Testis (tissue), 3 donors: ENCODE data around the gene PRKAA1. TPM values are rescaled to one million over a fixed set of nuclear protein-coding genes. Genes with fewer than 3 reads are reported as not detected.
A peak's percentile ranks its signal among the peaks of the same experiment; 100 is the strongest.

Source experiments
- DNase-seq: peaks from one replicate; pipeline ENCODE4 v3.0.0-alpha.2; 2019
- H3K27ac ChIP-seq, 2 donors: fragments of 200-600 bp; sonication (generic); one replicate each; pipeline ENCODE4 v1.5.1; 2019
- H3K27me3 ChIP-seq: fragments of 200-600 bp; sonication (generic); one replicate; pipeline ENCODE4 v1.5.1; 2019
- H3K36me3 ChIP-seq: fragments of 200-600 bp; sonication (generic); one replicate; pipeline ENCODE4 v1.5.1; 2017; ENCODE audit warnings: low read depth; ENCODE audit errors: missing control alignments
- H3K4me1 ChIP-seq: fragments of 200-600 bp; sonication (generic); one replicate; pipeline ENCODE4 v1.5.1; 2019
- H3K4me3 ChIP-seq, 2 donors: fragments of 200-600 bp; sonication (generic); one replicate each; pipeline ENCODE4 v1.5.1; 2017 to 2019
- H3K9me3 ChIP-seq: fragments of 200-600 bp; sonication (generic); one replicate; pipeline ENCODE4 v1.5.1; 2017
- CTCF ChIP-seq, 3 experiments: fragments of 450-650 bp in 2 of 3; fragments of 200-600 bp in 1 of 3; sonication (generic) in 1 of 3; IDR thresholded peaks; one replicate each; pipeline ENCODE4 v1.5.1; 2016 to 2019; ENCODE audit warnings: antibody characterized with exemption in 3 of 3, mild to moderate bottlenecking in 2 of 3, moderate library complexity in 1 of 3
- POLR2A ChIP-seq: fragments of 450-650 bp; IDR thresholded peaks from one replicate; pipeline ENCODE4 v1.6.1; 2017; ENCODE audit warnings: antibody characterized with exemption, mild to moderate bottlenecking, moderate library complexity
- WGBS, 2 donors: methylation state at CpG; one replicate each; pipeline ENCODE4 v1.1.5; 2018; 5-methylcytosine and 5-hydroxymethylcytosine counted together
- intact Hi-C: fragments of 100-400 bp; cut with DNase I; formaldehyde crosslinking; loops from one replicate; pipeline ENCODE4 v1.15.1; 2023; ENCODE audit warnings: low total_unique reads
- polyA plus RNA-seq: library from polyadenylated mRNA; stranded (reverse); fragments of 350-450 nt; fragmentation: Illumina TruSeq; extraction: RNeasy Lipid Tissue Mini Kit (QIAGEN cat#74804); gene quantifications from one replicate; pipeline ENCODE4 v1.2.3, GENCODE V29; 2014; ENCODE audit warnings: low read depth, low replicate concordance; ENCODE audit not compliant: insufficient read depth
- total RNA-seq, 2 donors: library from RNA; depleted of rRNA; stranded (reverse); fragments of >200 nt; gene quantifications; one replicate each; pipeline ENCODE4 v1.2.3, GENCODE V29; 2016

The PRKAA1 gene
- total and polyA plus RNA-seq, 3 donors from 2014 or later = 81.7 to 144 (median 92.8) TPM

GRCh38 chr5:40834391-40834848 is 36.2 kb upstream of the PRKAA1 start:
- Histone ChIP-seq H3K4me3 (peak overlapping the region; percentile 60 to 93), H3K27ac (peak overlapping the region; percentile 70 to 97), H3K4me1 (peaks cover 9% of the 10 kb centered on the region), H3K27me3 (no peaks in the 10 kb centered on the region), H3K9me3 (no peaks in the 10 kb centered on the region), H3K36me3 (no peaks in the 10 kb centered on the region)
- intact Hi-C loops = no loop called here
- WGBS, 2 donors = 0 to 1% methylated on average over 21 of the region's 21 CpGs
- DNase-seq = peak; percentile 27
- TF ChIP-seq POLR2A (no peak), CTCF (IDR thresholded peaks at IDR 0.05) (no peak)

GRCh38 chr5:40833712-40834229 is 35.6 kb upstream of the PRKAA1 start:
- H3K36me3 ChIP-seq = no peaks in the 10 kb centered on the region
- peaks cover 9% of the 10 kb centered on the region for H3K4me1 ChIP-seq
- H3K27ac ChIP-seq = peak overlapping the region in 1 of 2 donors; percentile 70
- 29 to 32% methylated on average over 13 of the region's 13 CpGs for WGBS, 2 donors
- peak overlapping the region; percentile 60 to 93 for H3K4me3 ChIP-seq
- H3K9me3 ChIP-seq = no peaks in the 10 kb centered on the region
- intact Hi-C loops = no loop called here
- H3K27me3 ChIP-seq = no peaks in the 10 kb centered on the region
- TF ChIP-seq CTCF (IDR thresholded peaks at IDR 0.05) (no peak), POLR2A (no peak)
- DNase-seq = no peak

- 83 to 87% methylated on average over 4 of the region's 4 CpGs for WGBS, 2 donors
- H3K4me3 ChIP-seq = no peak overlapping the region
- intact Hi-C loops = no loop called here
- DNase-seq = no peak
- no peak overlapping the region for H3K27ac ChIP-seq
- no peaks in the 10 kb centered on the region for H3K9me3 ChIP-seq
- H3K36me3 ChIP-seq = no peaks in the 10 kb centered on the region
- H3K27me3 ChIP-seq = no peaks in the 10 kb centered on the region
- TF ChIP-seq POLR2A (no peak), CTCF (IDR thresholded peaks at IDR 0.05) (no peak)
- H3K4me1 ChIP-seq = peaks cover 9% of the 10 kb centered on the region
Measured at GRCh38 chr5:40832345-40832744, 34.2 kb upstream of the PRKAA1 start.

GRCh38 chr5:40831346-40832210 is 33.4 kb upstream of the PRKAA1 start:
- H3K27ac ChIP-seq = no peak overlapping the region
- 71 to 81% methylated on average over 4 of the region's 4 CpGs for WGBS, 2 donors
- no peak overlapping the region for H3K4me3 ChIP-seq
- no peak for DNase-seq
- no peaks in the 10 kb centered on the region for H3K9me3 ChIP-seq
- H3K36me3 ChIP-seq = no peaks in the 10 kb centered on the region
- peaks cover 9% of the 10 kb centered on the region for H3K4me1 ChIP-seq
- no peak for TF ChIP-seq CTCF (IDR thresholded peaks at IDR 0.05)
- no peak for TF ChIP-seq POLR2A
- H3K27me3 ChIP-seq = no peaks in the 10 kb centered on the region
- intact Hi-C loops = no loop called here
